BLaER1 treated with 17β-estradiol and CSF1 and Interleukin-3, amounts not matched to agents 10 nM and 100 nM (cell line): ENCODE measurements around the gene CD300C.
A peak's percentile ranks its signal among the peaks of the same experiment; 100 is the strongest.

Experiments used
- H3K27ac ChIP-seq, 11 experiments: shearing (Covaris generic); formaldehyde crosslinking; 2 replicates each; pipeline ENCODE4 v1.8.1; 2022
- H3K27me3 ChIP-seq, 11 experiments: shearing (Covaris generic); formaldehyde crosslinking; 2 replicates each; pipeline ENCODE4 v1.8.1; 2022
- H3K36me3 ChIP-seq, 11 experiments: shearing (Covaris generic); formaldehyde crosslinking; 2 replicates each; pipeline ENCODE4 v1.8.1; 2022
- H3K4me1 ChIP-seq, 10 experiments: shearing (Covaris generic); formaldehyde crosslinking; 2 replicates each; pipeline ENCODE4 v1.8.1; 2022
- H3K4me2 ChIP-seq, 11 experiments: shearing (Covaris generic); formaldehyde crosslinking; 2 replicates each; pipeline ENCODE4 v1.8.1; 2022
- H3K4me3 ChIP-seq, 10 experiments: shearing (Covaris generic); formaldehyde crosslinking; 2 replicates each; pipeline ENCODE4 v1.8.1; 2022
- H3K9ac ChIP-seq, 11 experiments: shearing (Covaris generic); formaldehyde crosslinking; 2 replicates each; pipeline ENCODE4 v1.8.1; 2022
- H3K9me3 ChIP-seq, 11 experiments: shearing (Covaris generic); formaldehyde crosslinking; replicated peaks in 1 of 11; 2 replicates each; pipeline ENCODE4 v1.8.1; 2022
- H4K20me1 ChIP-seq, 11 experiments: shearing (Covaris generic); formaldehyde crosslinking; 2 replicates each; pipeline ENCODE4 v1.8.1; 2022
- Cebpa-rat ChIP-seq, 11 experiments: shearing (Covaris generic); IDR thresholded peaks; 2 replicates each; pipeline ENCODE4 v1.8.1; 2022

Gene CD300C

DNA sequence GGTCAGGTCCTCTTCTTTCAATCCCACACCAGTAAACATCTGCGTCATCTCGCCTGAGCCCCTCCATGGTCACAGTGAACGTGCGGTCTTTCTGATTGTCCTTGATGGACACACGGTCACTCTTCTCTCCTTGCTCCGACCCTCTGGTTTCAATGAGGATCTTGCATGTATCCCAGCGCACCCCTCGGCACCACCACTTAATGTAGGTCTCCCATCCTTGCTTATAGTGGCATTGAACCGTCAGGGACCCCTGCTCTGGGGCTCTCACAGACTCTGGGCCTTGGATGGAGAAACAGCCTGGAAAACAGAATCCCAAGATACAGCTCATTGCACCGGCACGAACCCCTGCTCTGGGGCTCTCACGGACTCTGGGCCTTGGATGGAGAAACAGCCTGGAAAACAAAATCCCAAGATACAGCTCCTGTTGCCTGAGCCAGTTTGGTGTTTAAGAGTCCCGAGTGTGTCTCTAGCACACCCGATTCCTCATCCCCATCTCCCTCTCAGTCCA lies 20.1 kb downstream of the CD300C start:
- H3K36me3 ChIP-seq, result peaks cover 0 to 41% (median 0%) of the 10 kb centered on the region in 11 experiments; a peak in 9 of 22 replicates
- peak overlapping the region in 1 of 11 experiments; percentile 71; a peak in 2 of 22 replicates for H3K9ac ChIP-seq
- H3K9me3 ChIP-seq, result peaks cover 0 to 61% (median 16%) of the 10 kb centered on the region in 11 experiments; a peak in 17 of 22 replicates
- peak overlapping the region in 9 of 11 experiments; percentile 22 to 96 (median 87); a peak in 15 of 22 replicates for H3K27ac ChIP-seq
- TF ChIP-seq Cebpa-rat (IDR thresholded peaks at IDR 0.05), result no peak
- H3K4me2 ChIP-seq, result peak overlapping the region in 6 of 11 experiments; percentile 79 to 96 (median 88); a peak in 10 of 22 replicates
- peaks cover 29 to 100% (median 97%) of the 10 kb centered on the region in 10 experiments for H3K4me1 ChIP-seq
- H3K27me3 ChIP-seq, result no peaks in the 10 kb centered on the region
- no peak overlapping the region for H3K4me3 ChIP-seq
- H4K20me1 ChIP-seq, result no peaks in the 10 kb centered on the region

DNA sequence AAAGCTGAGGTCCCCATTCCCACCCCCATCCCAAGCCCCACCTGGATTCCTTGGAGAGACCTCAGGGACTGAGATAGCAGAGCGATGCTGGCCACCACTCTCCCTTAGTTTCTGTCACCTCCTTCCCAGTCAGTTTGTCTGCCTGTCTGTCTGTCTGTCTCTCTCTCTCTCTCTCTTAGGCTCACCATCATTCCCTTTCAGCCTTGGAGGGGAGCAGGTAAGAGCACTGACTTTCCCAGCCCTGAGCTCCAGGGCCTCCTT lies 20.5 kb downstream of the CD300C start:
- H3K9ac ChIP-seq, result no peak overlapping the region; a peak in 1 of 22 replicates
- H3K36me3 ChIP-seq, result peaks cover 0 to 41% (median 0%) of the 10 kb centered on the region in 11 experiments; a peak in 9 of 22 replicates
- H3K27ac ChIP-seq, result peak overlapping the region in 8 of 11 experiments; percentile 22 to 98 (median 92); a peak in 12 of 22 replicates
- no peak for TF ChIP-seq Cebpa-rat (IDR thresholded peaks at IDR 0.05)
- peak overlapping the region in 6 of 11 experiments; percentile 79 to 96 (median 88); a peak in 12 of 22 replicates for H3K4me2 ChIP-seq
- H4K20me1 ChIP-seq, result no peaks in the 10 kb centered on the region
- H3K4me3 ChIP-seq, result no peak overlapping the region
- peaks cover 0 to 61% (median 16%) of the 10 kb centered on the region in 11 experiments; a peak in 17 of 22 replicates for H3K9me3 ChIP-seq
- H3K4me1 ChIP-seq, result peaks cover 33 to 100% (median 97%) of the 10 kb centered on the region in 10 experiments
- no peaks in the 10 kb centered on the region for H3K27me3 ChIP-seq

DNA sequence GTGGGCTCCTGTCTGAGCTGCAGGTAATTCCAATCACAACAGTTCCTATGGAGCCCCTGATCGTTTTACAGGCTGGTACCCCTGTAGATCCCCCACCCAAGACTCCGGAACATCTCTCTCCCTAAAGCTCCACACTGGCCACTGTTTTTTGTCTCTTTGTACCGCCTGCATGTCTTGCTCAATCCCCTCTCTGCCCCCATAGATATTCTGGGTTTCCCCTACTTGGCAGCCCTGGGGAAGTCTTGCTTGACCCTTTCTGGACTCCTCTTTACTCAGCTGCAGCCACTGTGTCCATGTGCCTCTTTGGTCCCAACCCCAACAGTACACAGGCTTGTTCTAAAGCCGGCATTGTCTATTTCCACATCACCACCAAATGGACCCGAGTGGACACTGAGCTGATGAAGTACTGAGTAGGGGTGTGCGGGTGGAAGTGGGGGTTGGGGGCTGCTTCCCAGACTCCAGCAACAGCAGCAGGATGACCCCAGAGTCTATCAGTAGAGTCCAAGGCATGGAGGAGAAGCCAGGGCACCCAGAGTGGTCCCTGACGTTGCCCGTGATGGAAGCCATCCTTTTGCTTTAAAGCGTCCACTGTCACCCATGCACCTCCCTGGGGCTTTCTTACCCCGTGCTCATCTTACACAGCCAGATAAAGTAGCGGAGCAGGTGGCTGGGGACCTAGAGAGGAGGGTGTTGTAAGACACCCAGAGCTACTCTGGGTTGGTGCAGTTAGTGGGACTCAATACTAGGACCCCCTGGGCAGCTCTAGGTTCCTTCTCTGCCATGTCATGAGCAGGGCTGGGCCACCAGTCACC lies 21.1 kb downstream of the CD300C start:
- Histone ChIP-seq H3K9me3 (peaks cover 0 to 56% (median 16%) of the 10 kb centered on the region in 11 experiments; a peak in 17 of 22 replicates), H3K9ac (peak overlapping the region in 5 of 11 experiments; percentile 20 to 61 (median 31); a peak in 6 of 22 replicates), H3K4me3 (peak overlapping the region in 1 of 10 experiments; percentile 34; a peak in 1 of 20 replicates), H4K20me1 (no peaks in the 10 kb centered on the region), H3K27ac (peak overlapping the region in 10 of 11 experiments; percentile 4 to 98 (median 92); a peak in 17 of 22 replicates), H3K4me2 (peak overlapping the region in 9 of 11 experiments; percentile 11 to 96 (median 85); a peak in 16 of 22 replicates), H3K27me3 (no peaks in the 10 kb centered on the region), H3K36me3 (peaks cover 0 to 41% (median 0%) of the 10 kb centered on the region in 11 experiments; a peak in 9 of 22 replicates), H3K4me1 (peaks cover 39 to 100% (median 97%) of the 10 kb centered on the region in 10 experiments)
- no peak for TF ChIP-seq Cebpa-rat (IDR thresholded peaks at IDR 0.05)

DNA sequence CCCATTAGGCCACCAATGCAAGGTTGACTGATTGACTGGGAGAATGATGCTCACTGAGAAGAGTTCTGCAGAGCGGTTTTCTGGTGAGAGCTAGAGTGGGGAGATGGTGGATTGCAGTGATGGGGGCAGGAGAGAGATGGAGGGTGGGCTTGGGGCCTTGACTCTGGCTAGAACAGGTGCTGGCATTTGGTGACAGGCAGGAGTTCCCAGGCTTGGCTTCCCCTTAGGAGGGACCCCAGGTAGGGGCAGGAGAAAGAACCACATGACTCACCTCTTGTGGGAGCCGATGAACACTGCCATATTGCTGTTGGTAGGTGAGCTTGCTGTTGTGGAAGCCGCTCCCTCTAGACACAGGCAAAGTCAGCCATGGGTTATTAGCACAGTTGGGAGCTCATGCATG lies 22.6 kb downstream of the CD300C start:
- H3K4me1 ChIP-seq, result peaks cover 33 to 98% (median 90%) of the 10 kb centered on the region in 10 experiments
- peaks cover 10 to 57% (median 23%) of the 10 kb centered on the region in 11 experiments for H3K9me3 ChIP-seq
- H3K4me2 ChIP-seq, result peak overlapping the region in 9 of 11 experiments; percentile 78 to 96 (median 86); a peak in 17 of 22 replicates
- H3K27me3 ChIP-seq, result no peaks in the 10 kb centered on the region
- peak overlapping the region in 4 of 10 experiments; percentile 12 to 35 (median 30); a peak in 7 of 20 replicates for H3K4me3 ChIP-seq
- H3K36me3 ChIP-seq, result peaks cover 0 to 41% (median 0%) of the 10 kb centered on the region in 11 experiments; a peak in 9 of 22 replicates
- TF ChIP-seq Cebpa-rat (IDR thresholded peaks at IDR 0.05), result no peak
- peak overlapping the region in 10 of 11 experiments; percentile 82 to 98 (median 92); a peak in 18 of 22 replicates for H3K27ac ChIP-seq
- H3K9ac ChIP-seq, result peak overlapping the region in 1 of 11 experiments; percentile 8; a peak in 1 of 22 replicates
- no peaks in the 10 kb centered on the region for H4K20me1 ChIP-seq

DNA sequence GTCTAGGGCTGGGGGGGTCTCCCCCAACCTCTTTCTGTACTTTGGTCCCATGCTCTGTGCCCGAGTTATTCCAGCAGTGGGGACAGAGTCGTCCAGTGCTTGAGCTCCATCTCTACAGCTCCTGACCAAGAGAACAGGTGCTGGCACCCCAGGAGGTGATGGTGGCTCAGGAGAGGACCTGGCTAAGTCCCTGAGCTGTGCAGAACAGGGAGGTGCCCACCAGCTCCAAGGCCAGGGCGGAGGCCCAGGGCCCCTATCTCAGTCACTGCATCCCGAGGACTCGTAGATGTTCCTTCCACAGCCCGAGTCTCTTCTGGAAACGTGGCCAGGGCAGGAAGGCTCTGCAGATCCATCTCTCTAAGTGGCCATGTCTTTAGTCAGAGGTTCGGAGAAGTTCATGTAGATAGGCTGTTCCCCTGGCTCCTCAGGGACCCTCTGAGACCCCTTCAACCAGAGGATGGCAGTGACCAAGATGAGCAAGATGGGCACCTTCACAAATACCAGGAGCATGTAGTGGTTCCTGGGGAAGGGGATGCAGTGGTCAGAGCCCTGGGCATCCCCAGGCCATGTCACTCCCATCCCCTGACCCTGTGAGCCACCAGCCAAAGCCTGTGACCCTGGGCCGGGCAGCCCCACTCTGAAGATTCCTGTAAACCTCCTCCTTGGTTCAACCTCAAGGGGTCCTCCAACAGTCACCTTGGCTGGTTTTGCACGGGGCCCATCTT lies 23.4 kb downstream of the CD300C start:
- Histone ChIP-seq H3K4me2 (peak overlapping the region; percentile 74 to 96 (median 85)), H3K4me3 (peak overlapping the region in 5 of 10 experiments; percentile 12 to 35 (median 28); a peak in 5 of 20 replicates), H3K27ac (peak overlapping the region; percentile 82 to 98 (median 92)), H3K9me3 (peaks cover 18 to 63% (median 30%) of the 10 kb centered on the region in 11 experiments), H4K20me1 (no peaks in the 10 kb centered on the region), H3K27me3 (no peaks in the 10 kb centered on the region), H3K4me1 (peaks cover 28 to 98% (median 82%) of the 10 kb centered on the region in 10 experiments), H3K9ac (peak overlapping the region in 10 of 11 experiments; percentile 64 to 86 (median 76); a peak in 19 of 22 replicates), H3K36me3 (peaks cover 0 to 38% (median 0%) of the 10 kb centered on the region in 11 experiments; a peak in 9 of 22 replicates)
- no peak for TF ChIP-seq Cebpa-rat (IDR thresholded peaks at IDR 0.05)

DNA sequence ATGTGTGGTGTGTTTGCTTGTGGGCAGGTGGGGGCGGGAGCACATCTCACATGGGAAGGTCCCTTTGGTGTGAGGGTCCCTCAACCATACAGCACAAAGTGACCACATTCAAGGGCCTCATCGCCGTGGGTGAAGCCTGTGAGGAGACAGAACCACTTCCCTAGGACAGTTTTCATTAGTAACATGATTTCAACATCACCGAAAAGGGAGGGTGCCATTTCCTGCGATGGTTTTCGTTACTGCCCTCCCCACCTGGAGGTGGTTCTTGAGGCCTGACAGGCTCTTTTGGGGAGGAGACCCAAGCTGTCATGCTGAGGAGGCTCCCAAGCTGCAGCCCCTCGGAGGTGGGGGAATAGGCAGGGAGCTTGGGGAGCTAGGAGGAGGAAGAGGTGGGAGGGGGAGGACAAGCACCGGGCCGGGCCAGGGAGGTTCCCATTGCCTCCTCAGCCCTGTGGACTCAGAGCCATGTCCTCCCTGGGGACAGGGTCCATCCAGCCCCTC lies 24.2 kb downstream of the CD300C start:
- TF ChIP-seq Cebpa-rat (IDR thresholded peaks at IDR 0.05), result peak in 7 of 11 experiments; percentile 33 to 59 (median 38); a peak in 6 of 22 replicates
- no peaks in the 10 kb centered on the region for H4K20me1 ChIP-seq
- peak overlapping the region; percentile 55 to 86 (median 76) for H3K9ac ChIP-seq
- peak overlapping the region; percentile 74 to 96 (median 85) for H3K4me2 ChIP-seq
- H3K27ac ChIP-seq, result peak overlapping the region; percentile 82 to 98 (median 92)
- H3K4me1 ChIP-seq, result peaks cover 28 to 98% (median 77%) of the 10 kb centered on the region in 10 experiments
- H3K36me3 ChIP-seq, result peaks cover 0 to 30% (median 0%) of the 10 kb centered on the region in 11 experiments; a peak in 9 of 22 replicates
- H3K4me3 ChIP-seq, result peak overlapping the region in 4 of 10 experiments; percentile 12 to 35 (median 18); a peak in 4 of 20 replicates
- H3K9me3 ChIP-seq, result peaks cover 18 to 60% (median 31%) of the 10 kb centered on the region in 11 experiments
- no peaks in the 10 kb centered on the region for H3K27me3 ChIP-seq

DNA sequence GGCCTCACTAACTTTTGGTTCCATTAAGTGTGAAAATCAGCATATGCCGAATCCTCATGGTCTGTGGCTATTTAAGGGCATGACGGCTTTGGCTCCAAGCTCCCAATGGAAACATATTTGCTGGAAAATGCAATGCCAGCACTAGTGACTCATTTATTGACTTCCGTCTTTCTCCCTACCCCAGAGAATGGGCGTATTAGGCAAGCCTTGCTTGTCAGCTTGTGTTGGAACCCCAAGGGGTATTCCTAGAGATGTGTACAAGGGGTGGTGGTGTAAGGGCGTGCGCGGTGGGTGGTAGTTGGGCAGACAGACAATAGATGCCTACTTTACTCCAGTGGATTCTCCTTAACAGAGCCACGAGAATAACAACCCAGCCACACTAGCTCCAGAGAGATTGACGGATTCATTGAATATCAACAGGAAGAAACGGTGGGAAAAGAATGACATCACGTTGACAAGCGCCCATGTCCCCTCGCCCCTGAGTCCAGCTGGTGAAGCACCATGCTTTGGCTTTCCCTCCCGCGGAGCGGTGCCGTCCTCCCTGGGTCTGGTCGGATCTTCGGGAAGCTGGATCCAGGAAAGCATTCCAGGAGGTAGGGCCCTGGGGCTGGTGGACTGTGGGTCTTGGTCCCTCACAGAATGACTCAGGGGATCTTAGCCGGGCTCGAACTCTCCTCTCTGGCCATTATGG lies 25.0 kb downstream of the CD300C start:
- Histone ChIP-seq H3K4me2 (peak overlapping the region; percentile 74 to 96 (median 85)), H3K4me3 (peak overlapping the region in 3 of 10 experiments; percentile 14 to 19 (median 17); a peak in 3 of 20 replicates), H3K36me3 (peaks cover 0 to 30% (median 0%) of the 10 kb centered on the region in 11 experiments; a peak in 9 of 22 replicates), H3K9me3 (peaks cover 18 to 59% (median 31%) of the 10 kb centered on the region in 11 experiments), H3K27ac (peak overlapping the region; percentile 82 to 98 (median 92)), H3K27me3 (no peaks in the 10 kb centered on the region), H4K20me1 (no peaks in the 10 kb centered on the region), H3K9ac (peak overlapping the region; percentile 55 to 86 (median 76)), H3K4me1 (peaks cover 28 to 98% (median 70%) of the 10 kb centered on the region in 10 experiments)
- peak in 2 of 11 experiments; percentile 45 to 60; a peak in 2 of 22 replicates for TF ChIP-seq Cebpa-rat (IDR thresholded peaks at IDR 0.05)
